Muscle of leg (tissue), 11 donors: ENCODE data around the gene GBP2. TPM values are rescaled to one million over a fixed set of nuclear protein-coding genes. Genes with fewer than 3 reads are reported as not detected.
A peak's percentile ranks its signal among the peaks of the same experiment; 100 is the strongest.

Experiments used
- DNase-seq: peaks from one replicate; pipeline ENCODE4 v3.0.0; 2013
- H3K27ac ChIP-seq: one replicate; pipeline ENCODE4 v1.5.1; 2013; ENCODE audit warnings: mild to moderate bottlenecking, low read length, control low read depth
- H3K27me3 ChIP-seq: one replicate; pipeline ENCODE4 v1.6.1; 2013; ENCODE audit warnings: low read length; ENCODE audit not compliant: control insufficient read depth, insufficient read depth
- H3K36me3 ChIP-seq: one replicate; pipeline ENCODE4 v1.6.1; 2013; ENCODE audit warnings: low read length; ENCODE audit not compliant: control insufficient read depth, insufficient read depth
- H3K4me1 ChIP-seq: one replicate; pipeline ENCODE4 v1.6.1; 2013; ENCODE audit warnings: low read length; ENCODE audit not compliant: control insufficient read depth, insufficient read depth
- H3K4me3 ChIP-seq: one replicate; pipeline ENCODE4 v1.5.1; 2013; ENCODE audit warnings: low read length, control low read depth
- H3K9me3 ChIP-seq: replicated peaks from 2 replicates; pipeline ENCODE4 v1.6.1; 2013; ENCODE audit warnings: low read depth, low read length; ENCODE audit not compliant: control insufficient read depth
- WGBS: methylation state at CpG from one replicate; pipeline ENCODE4 v1.1.5; 2013; ENCODE audit warnings: missing lambda C conversion rate; ENCODE audit not compliant: insufficient coverage; 5-methylcytosine and 5-hydroxymethylcytosine counted together
- polyA plus RNA-seq, 8 donors: library from polyadenylated mRNA; unstranded; fragments of 120-200 nt; gene quantifications; one replicate each; pipeline versions ENCODE4 v1.2.1 to v1.2.3, GENCODE V29; 2013; ENCODE audit warnings: inconsistent platforms in 1 of 8, low replicate concordance in 1 of 8; ENCODE audit not compliant: insufficient read length in 8 of 8, insufficient read depth in 1 of 8
- total RNA-seq: library from RNA; stranded (reverse); fragments of 120-200 nt; gene quantifications from one replicate; pipeline ENCODE4 v1.2.4, GENCODE V29; 2013

The GBP2 gene
- total and polyA plus RNA-seq, 9 donors = 0.44 to 3.5 (median 1.1) TPM

GRCh38 chr1:89151047-89151446 is 25.1 kb upstream of the GBP2 start:
- Histone ChIP-seq H3K4me3 (no peak overlapping the region), H3K27me3 (no peaks in the 10 kb centered on the region), H3K9me3 (no peaks in the 10 kb centered on the region), H3K4me1 (no peaks in the 10 kb centered on the region), H3K27ac (no peak overlapping the region), H3K36me3 (no peaks in the 10 kb centered on the region)
- no peak for DNase-seq
- whole genome bisulfite sequencing = no CpG with 5 or more reads among the region's 1 CpG

- Histone ChIP-seq H3K27me3 (no peaks in the 10 kb centered on the region), H3K4me1 (no peaks in the 10 kb centered on the region), H3K27ac (no peak overlapping the region), H3K36me3 (no peaks in the 10 kb centered on the region), H3K9me3 (no peaks in the 10 kb centered on the region), H3K4me3 (no peak overlapping the region)
- 100% methylated on average over 1 of the region's 3 CpGs for WGBS
- no peak for DNase-seq
Observed at GRCh38 chr1:89149976-89150375, 24.1 kb upstream of the GBP2 start.

GRCh38 chr1:89149229-89149628 is 23.3 kb upstream of the GBP2 start:
- Histone ChIP-seq H3K27ac (no peak overlapping the region), H3K4me3 (no peak overlapping the region), H3K9me3 (no peaks in the 10 kb centered on the region), H3K27me3 (no peaks in the 10 kb centered on the region), H3K36me3 (no peaks in the 10 kb centered on the region), H3K4me1 (no peaks in the 10 kb centered on the region)
- WGBS = 8% methylated on average over 2 of the region's 3 CpGs
- DNase-seq = peak; percentile 11

GRCh38 chr1:89147678-89148658 is 22.1 kb upstream of the GBP2 start:
- no peaks in the 10 kb centered on the region for H3K9me3 ChIP-seq
- H3K27ac ChIP-seq = no peak overlapping the region
- H3K36me3 ChIP-seq = no peaks in the 10 kb centered on the region
- no CpG with 5 or more reads among the region's 3 CpGs for WGBS
- no peak overlapping the region for H3K4me3 ChIP-seq
- H3K4me1 ChIP-seq = no peaks in the 10 kb centered on the region
- no peaks in the 10 kb centered on the region for H3K27me3 ChIP-seq
- DNase-seq = peak; percentile 13

GRCh38 chr1:89146721-89147120 is 20.8 kb upstream of the GBP2 start:
- WGBS = no CpG with 5 or more reads among the region's 3 CpGs
- H3K27ac ChIP-seq = no peak overlapping the region
- H3K27me3 ChIP-seq = no peaks in the 10 kb centered on the region
- H3K4me1 ChIP-seq = no peaks in the 10 kb centered on the region
- no peak for DNase-seq
- H3K36me3 ChIP-seq = no peaks in the 10 kb centered on the region
- no peak overlapping the region for H3K4me3 ChIP-seq
- no peaks in the 10 kb centered on the region for H3K9me3 ChIP-seq

GRCh38 chr1:89143484-89143883 is 17.6 kb upstream of the GBP2 start:
- H3K4me3 ChIP-seq = no peak overlapping the region
- no peak for DNase-seq
- no peak overlapping the region for H3K27ac ChIP-seq
- WGBS = 100% methylated on average over 1 of the region's 2 CpGs
- H3K27me3 ChIP-seq = no peaks in the 10 kb centered on the region
- H3K36me3 ChIP-seq = no peaks in the 10 kb centered on the region
- H3K9me3 ChIP-seq = no peaks in the 10 kb centered on the region
- H3K4me1 ChIP-seq = no peaks in the 10 kb centered on the region

GRCh38 chr1:89142160-89142559 is 16.2 kb upstream of the GBP2 start:
- no peaks in the 10 kb centered on the region for H3K4me1 ChIP-seq
- H3K27me3 ChIP-seq = no peaks in the 10 kb centered on the region
- no peak overlapping the region for H3K27ac ChIP-seq
- no peak overlapping the region for H3K4me3 ChIP-seq
- no peaks in the 10 kb centered on the region for H3K9me3 ChIP-seq
- no peaks in the 10 kb centered on the region for H3K36me3 ChIP-seq
- no peak for DNase-seq
- WGBS = no CpG with 5 or more reads among the region's 4 CpGs

- WGBS = 100% methylated on average over 1 of the region's 1 CpG
- no peaks in the 10 kb centered on the region for H3K4me1 ChIP-seq
- H3K9me3 ChIP-seq = no peaks in the 10 kb centered on the region
Observed at GRCh38 chr1:89133747-89134146, 7.8 kb upstream of the GBP2 start.

GRCh38 chr1:89130716-89131115 is 4.8 kb upstream of the GBP2 start:
- H3K27ac ChIP-seq = no peak overlapping the region

More at GRCh38 chr1:89133747-89134146, 7.8 kb upstream of the GBP2 start:
- no peak for DNase-seq
- H3K27me3 ChIP-seq = no peaks in the 10 kb centered on the region
- H3K4me3 ChIP-seq = no peak overlapping the region
- H3K36me3 ChIP-seq = no peaks in the 10 kb centered on the region
- no peak overlapping the region for H3K27ac ChIP-seq

GRCh38 chr1:89129911-89130310 is 4.0 kb upstream of the GBP2 start:
- Histone ChIP-seq H3K27me3 (no peaks in the 10 kb centered on the region), H3K36me3 (no peaks in the 10 kb centered on the region), H3K4me3 (no peak overlapping the region), H3K9me3 (no peaks in the 10 kb centered on the region), H3K27ac (no peak overlapping the region), H3K4me1 (no peaks in the 10 kb centered on the region)
- WGBS = 89% methylated on average over 1 of the region's 4 CpGs
- peak; percentile 7 for DNase-seq

More at GRCh38 chr1:89130716-89131115, 4.8 kb upstream of the GBP2 start:
- H3K4me3 ChIP-seq = no peak overlapping the region
- no peaks in the 10 kb centered on the region for H3K9me3 ChIP-seq
- DNase-seq = no peak
- no peaks in the 10 kb centered on the region for H3K4me1 ChIP-seq
- H3K27me3 ChIP-seq = no peaks in the 10 kb centered on the region
- no CpG with 5 or more reads among the region's 1 CpG for WGBS
- H3K36me3 ChIP-seq = no peaks in the 10 kb centered on the region
